Astrocyte of the cerebellum (primary cell): ENCODE measurements around the gene VWA5A.

ENCODE experiments used
- DNase-seq: peaks from one replicate; pipeline ENCODE4 v3.0.0-alpha.2; 2011; ENCODE audit warnings: low read depth
- H3K4me3 ChIP-seq: 2 replicates; pipeline ENCODE4 v1.5.1; 2011; ENCODE audit warnings: mild to moderate bottlenecking, low read depth, low read length, moderate library complexity
- in situ Hi-C: cut with HindIII; loops from 2 replicates; pipeline ENCODE4 v1.10.0; 2017; ENCODE audit warnings: low sequenced_read_pairs
- TF ChIP-seq, protein P1 (sequence below): IDR thresholded peaks from 2 replicates; pipeline ENCODE4 v1.5.1; 2012; ENCODE audit warnings: low read length, low read depth, moderate library complexity, mild to moderate bottlenecking; ENCODE audit errors: missing control alignments

Gene VWA5A

DNA sequence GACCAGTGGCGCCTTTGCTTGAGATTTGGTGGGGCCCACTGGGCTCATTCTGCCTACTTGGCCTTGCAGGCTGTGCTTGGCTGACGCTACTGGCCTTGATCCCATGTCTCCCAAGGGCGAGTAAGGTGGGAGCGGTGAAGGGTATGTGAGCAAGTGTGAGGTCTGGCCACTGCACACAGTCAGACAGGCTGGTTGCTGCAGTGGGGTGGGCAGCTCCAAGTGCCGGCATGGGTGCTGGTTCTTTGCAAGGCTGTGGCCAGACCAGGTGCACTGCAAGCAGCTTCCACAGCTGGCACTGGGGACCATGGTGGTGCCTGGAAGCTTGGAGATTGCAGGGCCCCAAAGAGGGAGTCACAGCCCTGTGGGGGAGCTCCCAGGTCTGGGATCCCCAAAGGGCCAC is 40.7 kb upstream of the VWA5A start:
- DNase-seq = no peak
- in situ Hi-C loops = no loop called here
- no peak overlapping the region for H3K4me3 ChIP-seq
- TF ChIP-seq, protein P1, sequence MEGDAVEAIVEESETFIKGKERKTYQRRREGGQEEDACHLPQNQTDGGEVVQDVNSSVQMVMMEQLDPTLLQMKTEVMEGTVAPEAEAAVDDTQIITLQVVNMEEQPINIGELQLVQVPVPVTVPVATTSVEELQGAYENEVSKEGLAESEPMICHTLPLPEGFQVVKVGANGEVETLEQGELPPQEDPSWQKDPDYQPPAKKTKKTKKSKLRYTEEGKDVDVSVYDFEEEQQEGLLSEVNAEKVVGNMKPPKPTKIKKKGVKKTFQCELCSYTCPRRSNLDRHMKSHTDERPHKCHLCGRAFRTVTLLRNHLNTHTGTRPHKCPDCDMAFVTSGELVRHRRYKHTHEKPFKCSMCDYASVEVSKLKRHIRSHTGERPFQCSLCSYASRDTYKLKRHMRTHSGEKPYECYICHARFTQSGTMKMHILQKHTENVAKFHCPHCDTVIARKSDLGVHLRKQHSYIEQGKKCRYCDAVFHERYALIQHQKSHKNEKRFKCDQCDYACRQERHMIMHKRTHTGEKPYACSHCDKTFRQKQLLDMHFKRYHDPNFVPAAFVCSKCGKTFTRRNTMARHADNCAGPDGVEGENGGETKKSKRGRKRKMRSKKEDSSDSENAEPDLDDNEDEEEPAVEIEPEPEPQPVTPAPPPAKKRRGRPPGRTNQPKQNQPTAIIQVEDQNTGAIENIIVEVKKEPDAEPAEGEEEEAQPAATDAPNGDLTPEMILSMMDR = no peak

DNA sequence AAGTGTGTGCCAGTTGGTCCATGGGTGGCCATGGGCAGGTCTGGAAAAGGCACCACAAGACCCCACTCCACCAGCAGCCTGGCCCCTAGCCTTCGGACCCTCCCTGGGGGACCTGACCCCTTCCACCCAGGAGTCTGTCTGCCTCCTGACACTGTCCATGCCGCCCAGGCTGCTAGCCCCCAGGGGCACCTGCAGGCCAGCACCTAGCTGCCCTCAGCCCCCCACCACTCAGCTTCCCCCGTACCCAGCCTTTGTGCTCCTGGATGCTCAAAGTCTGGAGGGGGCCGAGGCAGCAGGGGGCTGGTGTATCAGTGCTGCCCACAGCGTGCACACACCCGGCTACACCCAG is 39.8 kb upstream of the VWA5A start:
- no peak overlapping the region for H3K4me3 ChIP-seq
- in situ Hi-C loops = no loop called here
- TF ChIP-seq, protein P1 = no peak
- DNase-seq = no peak

DNA sequence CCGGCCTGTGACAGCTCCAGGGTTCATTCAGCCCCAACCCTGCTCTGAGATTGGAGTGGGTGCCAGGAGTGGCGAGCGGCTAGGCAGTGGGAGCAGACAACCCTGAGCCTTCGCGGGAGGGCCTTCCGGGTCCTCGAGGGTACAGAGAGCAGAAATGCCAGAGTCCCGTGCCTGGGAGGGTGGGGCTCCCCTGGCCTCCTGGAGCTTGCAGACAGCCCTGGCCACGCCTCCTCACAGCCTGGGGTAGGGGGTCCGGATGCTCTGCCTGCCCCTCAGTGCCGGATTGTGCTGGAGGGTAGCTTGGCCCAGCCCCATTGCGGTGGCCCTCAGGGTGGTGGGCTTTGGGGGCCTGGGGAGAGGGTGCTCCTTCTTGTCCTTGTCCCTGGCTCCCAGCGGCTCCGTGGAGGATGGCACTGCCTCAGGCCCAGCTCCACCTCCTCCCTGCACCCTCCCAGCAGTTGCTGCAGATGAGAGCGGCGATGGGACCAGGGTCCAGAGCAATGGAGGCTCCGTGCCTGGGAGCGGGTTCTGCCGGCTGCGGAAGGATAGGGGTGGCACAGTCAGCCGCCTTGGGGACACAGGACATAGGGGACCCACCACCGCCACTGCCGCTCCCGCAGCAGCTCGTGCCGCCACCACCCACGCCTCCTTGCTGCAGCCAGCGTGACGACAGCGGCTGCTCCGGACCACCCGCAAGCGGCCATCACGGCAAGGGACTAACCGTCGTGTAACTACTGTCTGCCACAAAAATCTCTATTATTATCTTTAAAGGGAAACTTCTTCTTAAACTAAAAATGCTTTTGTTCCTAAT is 39.2 kb upstream of the VWA5A start:
- TF ChIP-seq, protein P1 = no peak
- H3K4me3 ChIP-seq = peak overlapping the region; percentile 47
- DNase-seq = no peak
- in situ Hi-C loops = no loop called here

DNA sequence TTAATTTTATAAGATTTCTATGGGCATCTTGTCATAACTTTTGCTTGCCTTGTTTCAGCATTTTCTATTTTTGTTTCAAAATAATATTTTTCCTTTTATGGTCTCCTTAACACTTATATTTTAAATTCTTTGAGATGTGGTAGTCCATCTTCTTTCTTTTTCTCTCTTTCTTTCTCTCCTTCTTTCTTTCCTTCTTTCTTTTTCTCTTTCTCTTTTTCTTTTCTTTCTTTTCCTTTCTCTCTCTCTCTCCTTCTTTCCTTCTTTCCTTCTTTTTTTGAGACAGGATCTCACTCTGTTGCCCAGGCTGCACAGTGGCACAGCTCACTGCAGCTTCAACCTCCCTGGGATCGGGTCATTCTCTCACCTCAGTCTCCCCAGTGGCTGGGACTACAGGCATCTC is 38.0 kb upstream of the VWA5A start:
- H3K4me3 ChIP-seq = no peak overlapping the region
- TF ChIP-seq, protein P1 = no peak
- in situ Hi-C loops = no loop called here
- DNase-seq = no peak

DNA sequence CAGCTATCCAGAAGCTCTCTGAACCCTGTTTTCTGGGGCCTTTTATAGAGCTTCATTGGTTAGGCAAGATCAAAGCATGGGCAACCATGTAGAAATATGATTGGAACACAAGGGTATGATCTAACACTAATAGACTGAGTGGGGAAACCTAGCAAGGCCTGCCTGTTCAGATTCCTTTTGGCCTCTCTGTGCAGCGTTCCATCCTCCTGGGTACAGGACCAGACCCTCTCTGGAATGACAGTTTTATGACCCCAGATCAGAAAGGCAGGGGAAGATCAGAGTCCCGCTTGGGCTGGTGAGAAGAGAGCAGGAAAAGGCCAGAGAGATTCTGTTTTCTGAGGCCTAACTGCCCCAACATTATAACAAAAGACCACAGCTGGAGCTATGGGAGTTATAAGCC is 36.7 kb upstream of the VWA5A start:
- TF ChIP-seq, protein P1 = no peak
- DNase-seq = no peak
- H3K4me3 ChIP-seq = no peak overlapping the region
- in situ Hi-C loops = no loop called here

DNA sequence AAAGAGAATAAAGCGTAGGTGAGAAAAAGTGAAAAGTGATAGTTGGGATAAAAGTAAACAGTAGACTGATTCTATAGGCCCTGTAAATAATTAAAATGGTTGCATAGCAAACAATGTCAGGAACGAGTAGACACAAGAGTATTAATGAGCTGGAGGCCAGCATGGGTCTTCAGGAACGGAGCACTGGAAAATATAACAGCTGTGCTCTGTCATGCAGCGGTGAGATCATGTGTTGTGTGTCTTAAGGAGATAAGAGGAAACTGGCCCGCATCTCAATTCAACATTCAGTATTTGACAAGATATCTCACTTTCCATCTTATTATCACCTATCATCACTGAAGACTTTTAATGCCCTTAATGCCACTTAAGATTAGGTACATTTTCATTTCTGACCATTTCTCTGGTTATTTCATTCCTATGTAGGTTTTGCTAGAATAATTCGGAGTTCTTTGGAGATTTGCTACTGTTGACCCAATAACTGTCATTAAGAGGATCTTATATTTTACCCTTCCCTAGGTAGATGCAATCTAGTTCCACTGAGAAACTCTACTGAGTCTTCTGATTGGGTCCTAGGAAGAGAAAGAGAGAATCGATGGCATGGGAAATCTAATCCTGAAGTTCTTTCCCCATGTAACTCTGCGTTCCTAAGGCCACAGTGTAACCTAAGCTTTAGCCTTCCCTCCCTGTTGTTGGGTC is 35.5 kb upstream of the VWA5A start:
- in situ Hi-C loops = loop anchor here (5.0 kb wide), 1 partner anchor 108 kb away; no protein-coding TSS in a partner anchor
- TF ChIP-seq, protein P1 = no peak
- no peak overlapping the region for H3K4me3 ChIP-seq
- no peak for DNase-seq
